NCI-H187 (cell line): ENCODE measurements around the gene CNMD.

Source experiments
- DNase-seq, 2 experiments: peaks; one replicate each; lab custom pipeline; 2025; lab: John Stamatoyannopoulos, UW

CNMD gene

GRCh38 chr13:52739468-52740071 lies at the start of gene CNMD:
Gene CNMD, minus strand, starts transcription at chr13:52739820. Its CDS starts 119 bp downstream, at chr13:52739701.
- no peak for DNase-seq

GRCh38 chr13:52788011-52788410 lies 48.4 kb upstream of the CNMD start:
- no peak for DNase-seq

- DNase-seq = no peak
These were observed 47.6 kb upstream of the CNMD start for GRCh38 chr13:52787235-52787634.

- DNase-seq = peak in 1 of 2 experiments; percentile 32
These were observed 47.1 kb upstream of the CNMD start for GRCh38 chr13:52786766-52787165.

- DNase-seq = no peak
These were observed 46.1 kb upstream of the CNMD start for GRCh38 chr13:52785739-52786138.

GRCh38 chr13:52784591-52785340 lies 45.1 kb upstream of the CNMD start:
- DNase-seq = no peak

- no peak for DNase-seq
These were observed 44.3 kb upstream of the CNMD start for GRCh38 chr13:52783943-52784342.

- no peak for DNase-seq
These were observed 43.1 kb upstream of the CNMD start for GRCh38 chr13:52782471-52783448.

- DNase-seq = no peak
These were observed 41.0 kb upstream of the CNMD start for GRCh38 chr13:52780611-52781010.

- peak; percentile 17 to 48 for DNase-seq
These were observed 40.5 kb upstream of the CNMD start for GRCh38 chr13:52780092-52780491.

GRCh38 chr13:52779103-52779502 lies 39.5 kb upstream of the CNMD start:
- DNase-seq = no peak

- DNase-seq = no peak
These were observed 37.1 kb upstream of the CNMD start for GRCh38 chr13:52776726-52777125.

- no peak for DNase-seq
These were observed 35.9 kb upstream of the CNMD start for GRCh38 chr13:52775511-52775910.

- no peak for DNase-seq
These were observed 28.4 kb upstream of the CNMD start for GRCh38 chr13:52767949-52768516.

- DNase-seq = no peak
These were observed 26.2 kb upstream of the CNMD start for GRCh38 chr13:52765611-52766390.

GRCh38 chr13:52760077-52760476 lies 20.5 kb upstream of the CNMD start:
- peak in 1 of 2 experiments; percentile 46 for DNase-seq

GRCh38 chr13:52758114-52758513 lies 18.5 kb upstream of the CNMD start:
- DNase-seq = no peak

GRCh38 chr13:52751196-52751595 lies 11.6 kb upstream of the CNMD start:
- DNase-seq = no peak

GRCh38 chr13:52750713-52751112 lies 11.1 kb upstream of the CNMD start:
- DNase-seq = no peak

- no peak for DNase-seq
These were observed 9.8 kb upstream of the CNMD start for GRCh38 chr13:52749419-52749818.

GRCh38 chr13:52746141-52746540 lies 6.5 kb upstream of the CNMD start:
- DNase-seq = no peak
